ENCODE results near the gene SVEP1. TPM values are rescaled to one million over a fixed set of nuclear protein-coding genes. Genes with fewer than 3 reads are reported as not detected.

SVEP1 gene
- total RNA-seq, 1 donor = not detected

- H3K4me3 ChIP-seq (ENCODE audit: low read length) = no peak overlapping the region
- no peaks in the 10 kb centered on the region for H3K4me1 ChIP-seq (ENCODE audit: insufficient read depth, low read length)
- no peaks in the 10 kb centered on the region for H3K9me3 ChIP-seq (ENCODE audit: low read depth, low read length)
- no peaks in the 10 kb centered on the region for H3K27me3 ChIP-seq (ENCODE audit: insufficient read depth, low read length)
Observed at GRCh38 chr9:110520120-110520701, 59.3 kb downstream of the SVEP1 start.

GRCh38 chr9:110517483-110517882 is 62.1 kb downstream of the SVEP1 start:
- Histone ChIP-seq H3K27me3 (ENCODE audit: insufficient read depth, low read length) (no peaks in the 10 kb centered on the region), H3K4me3 (ENCODE audit: low read length) (no peak overlapping the region), H3K4me1 (ENCODE audit: insufficient read depth, low read length) (no peaks in the 10 kb centered on the region), H3K9me3 (ENCODE audit: low read depth, low read length) (no peaks in the 10 kb centered on the region)

- Histone ChIP-seq H3K4me1 (ENCODE audit: insufficient read depth, low read length) (no peaks in the 10 kb centered on the region), H3K9me3 (ENCODE audit: low read depth, low read length) (no peaks in the 10 kb centered on the region), H3K4me3 (ENCODE audit: low read length) (no peak overlapping the region), H3K27me3 (ENCODE audit: insufficient read depth, low read length) (no peaks in the 10 kb centered on the region)
Observed at GRCh38 chr9:110514897-110515296, 64.6 kb downstream of the SVEP1 start.

- Histone ChIP-seq H3K4me3 (ENCODE audit: low read length) (no peak overlapping the region), H3K9me3 (ENCODE audit: low read depth, low read length) (no peaks in the 10 kb centered on the region), H3K4me1 (ENCODE audit: insufficient read depth, low read length) (no peaks in the 10 kb centered on the region), H3K27me3 (ENCODE audit: insufficient read depth, low read length) (no peaks in the 10 kb centered on the region)
Observed at GRCh38 chr9:110512817-110513216, 66.7 kb downstream of the SVEP1 start.

GRCh38 chr9:110509792-110510191 is 69.7 kb downstream of the SVEP1 start:
- no peaks in the 10 kb centered on the region for H3K27me3 ChIP-seq (ENCODE audit: insufficient read depth, low read length)
- no peaks in the 10 kb centered on the region for H3K4me1 ChIP-seq (ENCODE audit: insufficient read depth, low read length)
- H3K4me3 ChIP-seq (ENCODE audit: low read length) = no peak overlapping the region
- H3K9me3 ChIP-seq (ENCODE audit: low read depth, low read length) = no peaks in the 10 kb centered on the region

GRCh38 chr9:110502842-110503241 is 76.7 kb downstream of the SVEP1 start:
- H3K9me3 ChIP-seq (ENCODE audit: low read depth, low read length) = no peaks in the 10 kb centered on the region
- no peaks in the 10 kb centered on the region for H3K27me3 ChIP-seq (ENCODE audit: insufficient read depth, low read length)
- no peaks in the 10 kb centered on the region for H3K4me1 ChIP-seq (ENCODE audit: insufficient read depth, low read length)
- no peak overlapping the region for H3K4me3 ChIP-seq (ENCODE audit: low read length)

- Histone ChIP-seq H3K9me3 (ENCODE audit: low read depth, low read length) (no peaks in the 10 kb centered on the region), H3K4me3 (ENCODE audit: low read length) (no peak overlapping the region), H3K27me3 (ENCODE audit: insufficient read depth, low read length) (no peaks in the 10 kb centered on the region), H3K4me1 (ENCODE audit: insufficient read depth, low read length) (no peaks in the 10 kb centered on the region)
Observed at GRCh38 chr9:110499608-110500007, 79.9 kb downstream of the SVEP1 start.

- Histone ChIP-seq H3K4me3 (ENCODE audit: low read length) (no peak overlapping the region), H3K9me3 (ENCODE audit: low read depth, low read length) (no peaks in the 10 kb centered on the region), H3K4me1 (ENCODE audit: insufficient read depth, low read length) (no peaks in the 10 kb centered on the region), H3K27me3 (ENCODE audit: insufficient read depth, low read length) (no peaks in the 10 kb centered on the region)
Observed at GRCh38 chr9:110487196-110487595, 92.3 kb downstream of the SVEP1 start.

GRCh38 chr9:110486218-110486617 is 93.3 kb downstream of the SVEP1 start:
- no peaks in the 10 kb centered on the region for H3K27me3 ChIP-seq (ENCODE audit: insufficient read depth, low read length)
- no peak overlapping the region for H3K4me3 ChIP-seq (ENCODE audit: low read length)
- no peaks in the 10 kb centered on the region for H3K4me1 ChIP-seq (ENCODE audit: insufficient read depth, low read length)
- H3K9me3 ChIP-seq (ENCODE audit: low read depth, low read length) = no peaks in the 10 kb centered on the region

- Histone ChIP-seq H3K4me1 (ENCODE audit: insufficient read depth, low read length) (no peaks in the 10 kb centered on the region), H3K9me3 (ENCODE audit: low read depth, low read length) (no peaks in the 10 kb centered on the region), H3K27me3 (ENCODE audit: insufficient read depth, low read length) (no peaks in the 10 kb centered on the region), H3K4me3 (ENCODE audit: low read length) (no peak overlapping the region)
Observed at GRCh38 chr9:110479481-110479880, 100.1 kb downstream of the SVEP1 start.

GRCh38 chr9:110476251-110476650 is 103.3 kb downstream of the SVEP1 start:
- Histone ChIP-seq H3K4me3 (ENCODE audit: low read length) (no peak overlapping the region), H3K27me3 (ENCODE audit: insufficient read depth, low read length) (no peaks in the 10 kb centered on the region), H3K9me3 (ENCODE audit: low read depth, low read length) (no peaks in the 10 kb centered on the region), H3K4me1 (ENCODE audit: insufficient read depth, low read length) (no peaks in the 10 kb centered on the region)

- Histone ChIP-seq H3K9me3 (ENCODE audit: low read depth, low read length) (no peaks in the 10 kb centered on the region), H3K4me1 (ENCODE audit: insufficient read depth, low read length) (no peaks in the 10 kb centered on the region), H3K27me3 (ENCODE audit: insufficient read depth, low read length) (no peaks in the 10 kb centered on the region), H3K4me3 (ENCODE audit: low read length) (no peak overlapping the region)
Observed at GRCh38 chr9:110472111-110472510, 107.4 kb downstream of the SVEP1 start.

GRCh38 chr9:110468950-110469349 is 110.6 kb downstream of the SVEP1 start:
- Histone ChIP-seq H3K4me1 (ENCODE audit: insufficient read depth, low read length) (no peaks in the 10 kb centered on the region), H3K9me3 (ENCODE audit: low read depth, low read length) (no peaks in the 10 kb centered on the region), H3K4me3 (ENCODE audit: low read length) (no peak overlapping the region), H3K27me3 (ENCODE audit: insufficient read depth, low read length) (no peaks in the 10 kb centered on the region)

- H3K4me3 ChIP-seq (ENCODE audit: low read length) = no peak overlapping the region
- no peaks in the 10 kb centered on the region for H3K27me3 ChIP-seq (ENCODE audit: insufficient read depth, low read length)
- no peaks in the 10 kb centered on the region for H3K4me1 ChIP-seq (ENCODE audit: insufficient read depth, low read length)
- H3K9me3 ChIP-seq (ENCODE audit: low read depth, low read length) = no peaks in the 10 kb centered on the region
Observed at GRCh38 chr9:110465190-110465589, 114.4 kb downstream of the SVEP1 start.

GRCh38 chr9:110464321-110464720 is 115.2 kb downstream of the SVEP1 start:
- H3K4me3 ChIP-seq (ENCODE audit: low read length) = no peak overlapping the region
- H3K9me3 ChIP-seq (ENCODE audit: low read depth, low read length) = no peaks in the 10 kb centered on the region
- no peaks in the 10 kb centered on the region for H3K27me3 ChIP-seq (ENCODE audit: insufficient read depth, low read length)
- H3K4me1 ChIP-seq (ENCODE audit: insufficient read depth, low read length) = no peaks in the 10 kb centered on the region

- H3K4me1 ChIP-seq (ENCODE audit: insufficient read depth, low read length) = no peaks in the 10 kb centered on the region
- H3K9me3 ChIP-seq (ENCODE audit: low read depth, low read length) = no peaks in the 10 kb centered on the region
- H3K27me3 ChIP-seq (ENCODE audit: insufficient read depth, low read length) = no peaks in the 10 kb centered on the region
- no peak overlapping the region for H3K4me3 ChIP-seq (ENCODE audit: low read length)
Observed at GRCh38 chr9:110463499-110463898, 116.0 kb downstream of the SVEP1 start.

All from mononuclear cell (primary cell).